ENCODE data around the gene CFAP74.

Gene CFAP74

GRCh38 chr1:1960480-1961196, 42.9 kb downstream of the CFAP74 start:
- H3K9ac ChIP-seq: no peak overlapping the region
- no peaks in the 10 kb centered on the region for H3K4me1 ChIP-seq
- H3K4me2 ChIP-seq (ENCODE audit: low read length): no peak overlapping the region
- no peak overlapping the region for H2AFZ ChIP-seq
- H3K36me3 ChIP-seq (ENCODE audit: control insufficient read depth, insufficient read depth, low read length): no peaks in the 10 kb centered on the region
- H3K27ac ChIP-seq: no peak overlapping the region
- no peaks in the 10 kb centered on the region for H3K79me2 ChIP-seq
- H3K27me3 ChIP-seq (ENCODE audit: control insufficient read depth, insufficient read depth, low read length): peaks cover 8% of the 10 kb centered on the region
- no peak for TF ChIP-seq CTCF (IDR thresholded peaks at IDR 0.05)
- no peak overlapping the region for H3K4me3 ChIP-seq (ENCODE audit: low read depth, low read length)
- H3K9me3 ChIP-seq (ENCODE audit: control insufficient read depth, low read length): no peaks in the 10 kb centered on the region

- H3K9me3 ChIP-seq (ENCODE audit: control insufficient read depth, low read length): no peaks in the 10 kb centered on the region
- no peaks in the 10 kb centered on the region for H3K4me1 ChIP-seq
- no peak overlapping the region for H3K4me2 ChIP-seq (ENCODE audit: low read length)
- TF ChIP-seq CTCF (IDR thresholded peaks at IDR 0.05): peak; percentile 69
- no peaks in the 10 kb centered on the region for H3K79me2 ChIP-seq
- H3K9ac ChIP-seq: no peak overlapping the region
- H2AFZ ChIP-seq: no peak overlapping the region
- H3K4me3 ChIP-seq (ENCODE audit: low read depth, low read length): no peak overlapping the region
- no peak overlapping the region for H3K27ac ChIP-seq
- H3K27me3 ChIP-seq (ENCODE audit: control insufficient read depth, insufficient read depth, low read length): peaks cover 3% of the 10 kb centered on the region
- no peaks in the 10 kb centered on the region for H3K36me3 ChIP-seq (ENCODE audit: control insufficient read depth, insufficient read depth, low read length)
These were observed 43.6 kb downstream of the CFAP74 start for GRCh38 chr1:1959840-1960479.

- no peaks in the 10 kb centered on the region for H3K4me1 ChIP-seq
- no peaks in the 10 kb centered on the region for H3K9me3 ChIP-seq (ENCODE audit: control insufficient read depth, low read length)
- no peak for TF ChIP-seq CTCF (IDR thresholded peaks at IDR 0.05)
- no peak overlapping the region for H3K4me3 ChIP-seq (ENCODE audit: low read depth, low read length)
- H3K36me3 ChIP-seq (ENCODE audit: control insufficient read depth, insufficient read depth, low read length): no peaks in the 10 kb centered on the region
- H3K79me2 ChIP-seq: no peaks in the 10 kb centered on the region
- no peak overlapping the region for H2AFZ ChIP-seq
- H3K27me3 ChIP-seq (ENCODE audit: control insufficient read depth, insufficient read depth, low read length): no peaks in the 10 kb centered on the region
- H3K27ac ChIP-seq: no peak overlapping the region
- H3K9ac ChIP-seq: no peak overlapping the region
- no peak overlapping the region for H3K4me2 ChIP-seq (ENCODE audit: low read length)
These were observed 44.1 kb downstream of the CFAP74 start for GRCh38 chr1:1959459-1959839.

GRCh38 chr1:1958071-1958541, 45.5 kb downstream of the CFAP74 start:
- H2AFZ ChIP-seq: no peak overlapping the region
- no peak overlapping the region for H3K4me2 ChIP-seq (ENCODE audit: low read length)
- no peak overlapping the region for H3K4me3 ChIP-seq (ENCODE audit: low read depth, low read length)
- H3K27me3 ChIP-seq (ENCODE audit: control insufficient read depth, insufficient read depth, low read length): no peaks in the 10 kb centered on the region
- H3K79me2 ChIP-seq: no peaks in the 10 kb centered on the region
- no peaks in the 10 kb centered on the region for H3K4me1 ChIP-seq
- no peak for TF ChIP-seq CTCF (IDR thresholded peaks at IDR 0.05)
- H3K36me3 ChIP-seq (ENCODE audit: control insufficient read depth, insufficient read depth, low read length): no peaks in the 10 kb centered on the region
- H3K9ac ChIP-seq: no peak overlapping the region
- H3K27ac ChIP-seq: no peak overlapping the region
- H3K9me3 ChIP-seq (ENCODE audit: control insufficient read depth, low read length): no peaks in the 10 kb centered on the region

Measured in parathyroid adenoma (tissue), 2 donors.